ENCODE results near the gene BTNL2. TPM values are rescaled to one million over a fixed set of nuclear protein-coding genes. Genes with fewer than 3 reads are reported as not detected.
"Not testable (repeated sequence)": the region's sequence is repeated elsewhere in the genome, so short reads cannot be mapped to it uniquely, and the experiment has no call there.

BTNL2 gene
- polyA plus RNA-seq, 4 donors = 0.30 to 0.58 TPM; not detected in 2

- FAIRE-seq (peak; percentile 51), DNase-seq (peak; percentile 71 to 94)
- Histone ChIP-seq H3K9me3 (ENCODE audit: control insufficient read depth in 2 of 2, insufficient read depth in 1 of 2, low read depth in 1 of 2, low read length in 1 of 2) (no peaks in the 10 kb centered on the region), H3K27me3 (ENCODE audit: control insufficient read depth in 3 of 3, insufficient read depth in 3 of 3, low read length in 3 of 3) (peaks cover 0 to 3% (median 0%) of the 10 kb centered on the region in 3 donors), H3K4me1 (ENCODE audit: control insufficient read depth in 3 of 3, insufficient read depth in 2 of 3, low read depth in 1 of 3, low read length in 2 of 3) (no peaks in the 10 kb centered on the region), H3K4me3 (ENCODE audit: low read depth in 1 of 3, low read length in 3 of 3) (peak within 1 kb of the TSS; percentile 14 to 79 (median 56)), H3K36me3 (ENCODE audit: control insufficient read depth in 3 of 3, insufficient read depth in 2 of 3, low read depth in 1 of 3, low read length in 3 of 3) (peaks cover 0 to 15% (median 0%) of the 10 kb centered on the region in 3 donors), H3K27ac (ENCODE audit: low read depth in 1 of 3, low read length in 2 of 3) (peak within 1 kb of the TSS; percentile 35 to 94 (median 94))
- WGBS, 3 donors = 2 to 17% (median 5%) methylated on average over 9 of the region's 9 CpGs
Observed at GRCh38 chr6:32439602-32440214, 32.7 kb upstream of the BTNL2 start, which contains the start of gene HLA-DRA. HLA-DRA (plus strand) TSS chr6:32439887; CDS start chr6:32439951, 64 bp downstream.

GRCh38 chr6:32439139-32439538 lies 32.2 kb upstream of the BTNL2 start:
- WGBS, 3 donors = 33 to 74% (median 50%) methylated on average over 1 of the region's 1 CpG
- Histone ChIP-seq H3K27me3 (ENCODE audit: control insufficient read depth in 3 of 3, insufficient read depth in 3 of 3, low read length in 3 of 3) (peaks cover 0 to 4% (median 0%) of the 10 kb centered on the region in 3 donors), H3K9me3 (ENCODE audit: control insufficient read depth in 2 of 2, insufficient read depth in 1 of 2, low read depth in 1 of 2, low read length in 1 of 2) (no peaks in the 10 kb centered on the region), H3K4me3 (ENCODE audit: low read depth in 1 of 3, low read length in 3 of 3) (no peak overlapping the region), H3K36me3 (ENCODE audit: control insufficient read depth in 3 of 3, insufficient read depth in 2 of 3, low read depth in 1 of 3, low read length in 3 of 3) (peaks cover 0 to 13% (median 0%) of the 10 kb centered on the region in 3 donors), H3K27ac (ENCODE audit: low read depth in 1 of 3, low read length in 2 of 3) (peak overlapping the region in 1 of 3 donors; percentile 18), H3K4me1 (ENCODE audit: control insufficient read depth in 3 of 3, insufficient read depth in 2 of 3, low read depth in 1 of 3, low read length in 2 of 3) (no peaks in the 10 kb centered on the region)
- no peak for DNase-seq
- FAIRE-seq = no peak

- no peak for FAIRE-seq
- H3K27ac ChIP-seq (ENCODE audit: low read depth in 1 of 3, low read length in 2 of 3) = peak overlapping the region in 1 of 3 donors; percentile 71
- no peaks in the 10 kb centered on the region for H3K36me3 ChIP-seq (ENCODE audit: control insufficient read depth in 3 of 3, insufficient read depth in 2 of 3, low read depth in 1 of 3, low read length in 3 of 3)
- H3K4me3 ChIP-seq (ENCODE audit: low read depth in 1 of 3, low read length in 3 of 3) = no peak overlapping the region
- H3K9me3 ChIP-seq (ENCODE audit: control insufficient read depth in 2 of 2, insufficient read depth in 1 of 2, low read depth in 1 of 2, low read length in 1 of 2) = no peaks in the 10 kb centered on the region
- no peaks in the 10 kb centered on the region for H3K4me1 ChIP-seq (ENCODE audit: control insufficient read depth in 3 of 3, insufficient read depth in 2 of 3, low read depth in 1 of 3, low read length in 2 of 3)
- no peak for DNase-seq
- 57 to 64% (median 64%) methylated on average over 2 of the region's 2 CpGs for WGBS, 3 donors
- H3K27me3 ChIP-seq (ENCODE audit: control insufficient read depth in 3 of 3, insufficient read depth in 3 of 3, low read length in 3 of 3) = peaks cover 0 to 4% (median 0%) of the 10 kb centered on the region in 3 donors
Observed at GRCh38 chr6:32436995-32437836, 30.2 kb upstream of the BTNL2 start.

DNA sequence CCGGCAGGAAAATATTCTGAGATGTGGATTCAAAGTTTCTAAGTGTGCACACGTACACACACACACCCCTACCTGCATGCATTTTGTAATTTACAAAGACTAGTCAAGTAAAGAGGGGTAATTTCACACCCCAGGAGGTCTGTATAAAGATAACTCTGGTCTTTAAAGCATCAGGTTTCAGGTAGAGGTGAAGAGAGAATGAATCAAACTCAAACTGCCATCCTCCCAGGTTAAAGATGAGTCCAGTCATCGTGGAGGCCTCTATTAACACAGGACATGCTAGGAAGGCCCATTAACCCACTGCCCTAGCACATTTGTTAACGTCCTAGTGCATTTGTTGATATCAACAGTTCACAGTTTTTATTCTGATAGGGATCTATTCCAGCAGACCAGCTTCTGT lies 29.2 kb upstream of the BTNL2 start:
- Histone ChIP-seq H3K4me3 (ENCODE audit: low read depth in 1 of 3, low read length in 3 of 3) (no peak overlapping the region), H3K9me3 (ENCODE audit: control insufficient read depth in 2 of 2, insufficient read depth in 1 of 2, low read depth in 1 of 2, low read length in 1 of 2) (no peaks in the 10 kb centered on the region), H3K27me3 (ENCODE audit: control insufficient read depth in 3 of 3, insufficient read depth in 3 of 3, low read length in 3 of 3) (peaks cover 0 to 4% (median 0%) of the 10 kb centered on the region in 3 donors), H3K36me3 (ENCODE audit: control insufficient read depth in 3 of 3, insufficient read depth in 2 of 3, low read depth in 1 of 3, low read length in 3 of 3) (no peaks in the 10 kb centered on the region), H3K4me1 (ENCODE audit: control insufficient read depth in 3 of 3, insufficient read depth in 2 of 3, low read depth in 1 of 3, low read length in 2 of 3) (no peaks in the 10 kb centered on the region), H3K27ac (ENCODE audit: low read depth in 1 of 3, low read length in 2 of 3) (peak overlapping the region in 1 of 3 donors; percentile 11)
- DNase-seq (no peak), FAIRE-seq (no peak)
- WGBS, 3 donors = 70 to 78% (median 72%) methylated on average over 4 of the region's 4 CpGs

- DNase-seq; H3K4me1 ChIP-seq (ENCODE audit: control insufficient read depth in 3 of 3, insufficient read depth in 2 of 3, low read depth in 1 of 3, low read length in 2 of 3); H3K27ac ChIP-seq (ENCODE audit: low read depth in 1 of 3, low read length in 2 of 3); FAIRE-seq; H3K27me3 ChIP-seq (ENCODE audit: control insufficient read depth in 3 of 3, insufficient read depth in 3 of 3, low read length in 3 of 3); H3K4me3 ChIP-seq (ENCODE audit: low read depth in 1 of 3, low read length in 3 of 3); H3K9me3 ChIP-seq (ENCODE audit: control insufficient read depth in 2 of 2, insufficient read depth in 1 of 2, low read depth in 1 of 2, low read length in 1 of 2); H3K36me3 ChIP-seq (ENCODE audit: control insufficient read depth in 3 of 3, insufficient read depth in 2 of 3, low read depth in 1 of 3, low read length in 3 of 3): not testable (repeated sequence)
- WGBS, 3 donors = 94 to 98% (median 96%) methylated on average over 1 of the region's 1 CpG
Observed at GRCh38 chr6:32433950-32434349, 27.0 kb upstream of the BTNL2 start.

GRCh38 chr6:32432050-32432450 lies 25.1 kb upstream of the BTNL2 start:
- Histone ChIP-seq H3K36me3 (ENCODE audit: control insufficient read depth in 3 of 3, insufficient read depth in 2 of 3, low read depth in 1 of 3, low read length in 3 of 3) (no peaks in the 10 kb centered on the region), H3K9me3 (ENCODE audit: control insufficient read depth in 2 of 2, insufficient read depth in 1 of 2, low read depth in 1 of 2, low read length in 1 of 2) (peaks cover 0 to 2% of the 10 kb centered on the region in 2 donors), H3K27me3 (ENCODE audit: control insufficient read depth in 3 of 3, insufficient read depth in 3 of 3, low read length in 3 of 3) (peaks cover 0 to 4% (median 0%) of the 10 kb centered on the region in 3 donors), H3K27ac (ENCODE audit: low read depth in 1 of 3, low read length in 2 of 3) (no peak overlapping the region), H3K4me1 (ENCODE audit: control insufficient read depth in 3 of 3, insufficient read depth in 2 of 3, low read depth in 1 of 3, low read length in 2 of 3) (peaks cover 0 to 2% (median 0%) of the 10 kb centered on the region in 3 donors), H3K4me3 (ENCODE audit: low read depth in 1 of 3, low read length in 3 of 3) (no peak overlapping the region)
- FAIRE-seq = no peak
- DNase-seq = peak; percentile 49 to 52
- 10 to 13% (median 10%) methylated on average over 1 of the region's 1 CpG for WGBS, 3 donors

DNA sequence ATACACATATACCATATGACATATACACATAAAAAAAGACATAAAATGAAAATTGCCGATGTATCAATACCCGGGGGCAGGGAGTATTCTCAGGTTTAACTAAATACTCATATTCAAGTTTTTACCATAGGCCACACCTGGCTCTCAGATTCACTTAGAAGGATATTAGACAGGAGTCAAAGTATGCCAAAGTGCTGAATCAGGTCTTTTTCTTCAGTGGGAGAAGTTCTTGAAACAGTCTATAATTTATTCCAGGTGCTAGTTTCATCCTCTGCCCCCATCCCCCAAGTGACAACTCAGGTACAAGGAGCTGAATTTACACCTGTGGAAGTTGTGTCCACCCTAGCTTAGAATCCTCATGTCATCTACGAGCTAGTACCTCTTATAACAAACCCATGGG lies 24.2 kb upstream of the BTNL2 start:
- no peaks in the 10 kb centered on the region for H3K36me3 ChIP-seq (ENCODE audit: control insufficient read depth in 3 of 3, insufficient read depth in 2 of 3, low read depth in 1 of 3, low read length in 3 of 3)
- H3K4me1 ChIP-seq (ENCODE audit: control insufficient read depth in 3 of 3, insufficient read depth in 2 of 3, low read depth in 1 of 3, low read length in 2 of 3) = peaks cover 0 to 2% (median 0%) of the 10 kb centered on the region in 3 donors
- no peak overlapping the region for H3K4me3 ChIP-seq (ENCODE audit: low read depth in 1 of 3, low read length in 3 of 3)
- no peak overlapping the region for H3K27ac ChIP-seq (ENCODE audit: low read depth in 1 of 3, low read length in 2 of 3)
- H3K9me3 ChIP-seq (ENCODE audit: control insufficient read depth in 2 of 2, insufficient read depth in 1 of 2, low read depth in 1 of 2, low read length in 1 of 2) = peaks cover 0 to 8% of the 10 kb centered on the region in 2 donors
- no peak for FAIRE-seq
- no peak for DNase-seq
- 75 to 79% (median 78%) methylated on average over 3 of the region's 3 CpGs for WGBS, 3 donors
- peaks cover 0 to 6% (median 0%) of the 10 kb centered on the region in 3 donors for H3K27me3 ChIP-seq (ENCODE audit: control insufficient read depth in 3 of 3, insufficient read depth in 3 of 3, low read length in 3 of 3)

DNA sequence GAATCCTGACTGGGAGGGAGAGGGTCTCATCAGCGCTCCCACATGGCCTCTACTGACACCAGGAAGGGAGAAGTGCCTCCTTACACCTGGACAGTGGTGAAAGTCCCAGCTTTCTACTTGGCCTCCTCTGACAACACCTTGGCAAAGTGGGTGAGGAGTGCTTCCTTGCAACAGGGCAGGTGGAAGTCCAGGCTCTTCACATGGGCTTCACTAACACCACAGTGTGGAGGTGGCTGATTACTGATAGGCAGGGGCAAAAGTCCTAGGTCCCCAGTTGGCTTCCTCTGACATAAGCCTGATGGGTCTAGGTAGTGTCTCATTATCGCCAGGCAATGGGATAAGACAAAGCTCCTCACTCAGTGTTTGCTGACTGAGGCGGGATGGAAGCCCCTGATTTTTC lies 23.2 kb upstream of the BTNL2 start:
- H3K27ac ChIP-seq (ENCODE audit: low read depth in 1 of 3, low read length in 2 of 3) = peak overlapping the region in 1 of 3 donors; percentile 47
- no peak overlapping the region for H3K4me3 ChIP-seq (ENCODE audit: low read depth in 1 of 3, low read length in 3 of 3)
- peaks cover 0 to 6% (median 0%) of the 10 kb centered on the region in 3 donors for H3K27me3 ChIP-seq (ENCODE audit: control insufficient read depth in 3 of 3, insufficient read depth in 3 of 3, low read length in 3 of 3)
- 65 to 84% (median 78%) methylated on average over 3 of the region's 3 CpGs for WGBS, 3 donors
- peaks cover 0 to 2% (median 0%) of the 10 kb centered on the region in 3 donors for H3K4me1 ChIP-seq (ENCODE audit: control insufficient read depth in 3 of 3, insufficient read depth in 2 of 3, low read depth in 1 of 3, low read length in 2 of 3)
- H3K9me3 ChIP-seq (ENCODE audit: control insufficient read depth in 2 of 2, insufficient read depth in 1 of 2, low read depth in 1 of 2, low read length in 1 of 2) = peaks cover 0 to 11% of the 10 kb centered on the region in 2 donors
- DNase-seq (peak; percentile 50 to 85), FAIRE-seq (no peak)
- no peaks in the 10 kb centered on the region for H3K36me3 ChIP-seq (ENCODE audit: control insufficient read depth in 3 of 3, insufficient read depth in 2 of 3, low read depth in 1 of 3, low read length in 3 of 3)

Data from small intestine (tissue), 7 donors.